HUES64 (cell line): ENCODE results near the gene NPTX1.

ENCODE experiments used
- H3K27ac ChIP-seq: 2 replicates; pipeline ENCODE4 v1.7.0; 2013; ENCODE audit warnings: low read depth, low read length, inconsistent platforms
- H3K27me3 ChIP-seq: 2 replicates; pipeline ENCODE4 v1.6.1; 2013; ENCODE audit warnings: mild to moderate bottlenecking, low read length; ENCODE audit not compliant: insufficient read depth
- H3K36me3 ChIP-seq: 2 replicates; pipeline ENCODE4 v1.6.1; 2013; ENCODE audit warnings: mild to moderate bottlenecking, low read length; ENCODE audit not compliant: insufficient read depth
- H3K4me1 ChIP-seq: 2 replicates; pipeline ENCODE4 v1.6.1; 2013; ENCODE audit warnings: mild to moderate bottlenecking, low read length, moderate library complexity; ENCODE audit not compliant: insufficient read depth
- H3K4me3 ChIP-seq: 2 replicates; pipeline ENCODE4 v1.5.1; 2013; ENCODE audit warnings: mild to moderate bottlenecking, low read length, moderate library complexity
- H3K9ac ChIP-seq: 2 replicates; pipeline ENCODE4 v1.6.1; 2013; ENCODE audit warnings: mild to moderate bottlenecking, low read depth, low read length
- H3K9me3 ChIP-seq: 2 replicates; pipeline ENCODE4 v1.6.1; 2013; ENCODE audit warnings: low read depth, low read length; ENCODE audit not compliant: insufficient read depth
- WGBS: fragments of 150-250, 120-280 bp; methylation state at CpG from one replicate; pipeline ENCODE4 v1.1.7; 2013; ENCODE audit warnings: missing lambda C conversion rate; 5-methylcytosine and 5-hydroxymethylcytosine counted together

NPTX1 gene

DNA sequence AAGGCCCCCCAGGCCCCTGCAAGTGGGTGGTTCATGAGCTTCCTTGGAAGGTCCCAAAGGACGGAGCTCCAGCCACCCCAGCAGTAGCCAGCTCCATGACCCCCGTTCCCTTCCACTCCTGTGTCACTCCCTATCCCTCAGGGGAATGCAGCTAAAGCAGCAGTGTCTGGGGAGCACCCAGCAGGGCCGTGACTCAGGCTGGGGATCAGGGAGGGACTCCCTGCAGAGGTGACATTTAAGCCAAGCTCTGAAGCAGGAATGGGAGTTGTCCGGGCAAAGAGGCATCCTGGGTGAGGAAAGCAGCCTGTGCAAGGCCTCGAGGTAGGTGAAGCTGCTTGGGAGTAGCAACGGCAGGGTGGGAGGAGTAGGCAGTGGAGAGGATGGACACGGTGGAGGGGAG, 11.1 kb upstream of the NPTX1 start:
- H3K9me3 ChIP-seq: no peaks in the 10 kb centered on the region
- H3K4me3 ChIP-seq: no peak overlapping the region
- H3K36me3 ChIP-seq: no peaks in the 10 kb centered on the region
- H3K4me1 ChIP-seq: no peaks in the 10 kb centered on the region
- 72% methylated on average over 7 of the region's 7 CpGs for WGBS
- H3K27ac ChIP-seq: no peak overlapping the region
- no peak overlapping the region for H3K9ac ChIP-seq
- H3K27me3 ChIP-seq: peaks cover 30% of the 10 kb centered on the region

DNA sequence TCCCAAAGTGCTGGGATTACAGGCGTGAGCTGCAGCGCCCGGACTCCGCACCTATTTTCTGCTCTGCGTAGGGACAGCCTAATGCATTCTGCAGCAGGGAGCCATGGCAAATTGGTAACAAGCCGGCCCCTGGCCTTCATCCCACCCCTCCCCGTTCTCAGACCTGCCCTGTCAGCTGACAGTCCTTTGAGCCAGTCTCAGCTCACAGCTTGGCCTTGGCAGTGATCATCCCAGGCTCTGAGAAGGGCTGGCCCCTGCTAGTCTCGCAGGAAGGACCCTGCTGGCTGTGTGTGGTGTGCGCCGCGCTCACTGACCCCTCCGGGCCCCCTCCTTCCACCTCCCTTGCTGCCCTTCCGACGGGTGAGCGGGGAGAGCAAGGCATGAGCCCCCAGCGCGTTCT, 10.3 kb upstream of the NPTX1 start:
- Histone ChIP-seq H3K27me3 (peaks cover 38% of the 10 kb centered on the region), H3K27ac (no peak overlapping the region), H3K9me3 (no peaks in the 10 kb centered on the region), H3K36me3 (no peaks in the 10 kb centered on the region), H3K4me1 (no peaks in the 10 kb centered on the region), H3K9ac (no peak overlapping the region), H3K4me3 (no peak overlapping the region)
- WGBS: 67% methylated on average over 17 of the region's 17 CpGs

- H3K9ac ChIP-seq: no peak overlapping the region
- H3K4me1 ChIP-seq: no peaks in the 10 kb centered on the region
- no peak overlapping the region for H3K4me3 ChIP-seq
- no peaks in the 10 kb centered on the region for H3K36me3 ChIP-seq
- H3K27ac ChIP-seq: no peak overlapping the region
- no peaks in the 10 kb centered on the region for H3K9me3 ChIP-seq
- H3K27me3 ChIP-seq: peaks cover 46% of the 10 kb centered on the region
- WGBS: 91% methylated on average over 10 of the region's 10 CpGs
Measured at GRCh38 chr17:80485846-80486245, 9.4 kb upstream of the NPTX1 start.

GRCh38 chr17:80482555-80483308, 6.3 kb upstream of the NPTX1 start:
- 73% methylated on average over 16 of the region's 16 CpGs for WGBS
- peaks cover 74% of the 10 kb centered on the region for H3K27me3 ChIP-seq
- no peak overlapping the region for H3K4me3 ChIP-seq
- no peaks in the 10 kb centered on the region for H3K9me3 ChIP-seq
- 0 out of 2 replicates have a peak, but pooled peaks cover 3% of the 10 kb centered on the region for H3K4me1 ChIP-seq
- no peaks in the 10 kb centered on the region for H3K36me3 ChIP-seq
- no peak overlapping the region for H3K27ac ChIP-seq
- H3K9ac ChIP-seq: no peak overlapping the region

DNA sequence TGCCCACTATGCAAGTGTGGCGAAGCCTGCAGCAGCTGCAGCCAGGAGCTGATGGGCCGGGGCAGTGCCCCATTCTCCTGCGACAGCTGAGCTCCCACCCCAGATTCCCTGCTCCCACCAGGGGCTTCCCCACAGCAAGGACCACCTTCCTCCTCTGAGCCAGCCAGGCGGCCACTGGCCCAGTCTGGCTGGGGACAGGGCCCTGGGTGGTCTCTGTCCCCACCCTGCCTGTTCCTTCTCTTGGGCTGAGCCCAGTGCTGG, 5.6 kb upstream of the NPTX1 start:
- WGBS: 87% methylated on average over 4 of the region's 4 CpGs
- no peak overlapping the region for H3K27ac ChIP-seq
- no peaks in the 10 kb centered on the region for H3K36me3 ChIP-seq
- H3K9ac ChIP-seq: no peak overlapping the region
- H3K4me1 ChIP-seq: 0 out of 2 replicates have a peak, but pooled peaks cover 3% of the 10 kb centered on the region
- H3K27me3 ChIP-seq: peaks cover 75% of the 10 kb centered on the region
- no peaks in the 10 kb centered on the region for H3K9me3 ChIP-seq
- H3K4me3 ChIP-seq: no peak overlapping the region

- WGBS: 49% methylated on average over 21 of the region's 21 CpGs
- Histone ChIP-seq H3K36me3 (no peaks in the 10 kb centered on the region), H3K27ac (no peak overlapping the region), H3K9ac (no peak overlapping the region), H3K27me3 (peaks cover 75% of the 10 kb centered on the region), H3K4me1 (0 out of 2 replicates have a peak, but pooled peaks cover 3% of the 10 kb centered on the region), H3K4me3 (no peak overlapping the region), H3K9me3 (no peaks in the 10 kb centered on the region)
Measured at GRCh38 chr17:80481284-80482057, 5.1 kb upstream of the NPTX1 start.

DNA sequence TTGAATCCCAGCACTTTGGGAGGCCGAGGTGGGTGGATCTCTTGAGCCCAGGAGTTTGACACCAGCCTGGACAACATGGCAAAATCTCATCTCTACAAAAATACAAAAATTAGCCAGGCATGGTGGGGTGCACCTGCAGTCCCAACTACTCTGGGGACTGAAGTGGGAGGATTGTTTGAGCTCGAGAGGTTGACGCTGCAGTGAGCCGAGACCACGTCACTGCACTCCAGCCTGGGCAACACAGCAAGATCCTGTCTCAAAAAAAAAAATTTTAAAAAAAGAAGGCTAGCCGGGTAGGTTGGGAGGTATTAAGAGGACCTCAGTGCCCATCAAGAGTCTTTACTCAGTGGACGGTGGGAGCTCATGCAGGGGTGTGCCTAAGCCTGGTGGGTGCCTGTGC, 3.8 kb upstream of the NPTX1 start:
- H3K36me3 ChIP-seq: no peaks in the 10 kb centered on the region
- no peak overlapping the region for H3K27ac ChIP-seq
- no peak overlapping the region for H3K9ac ChIP-seq
- H3K4me1 ChIP-seq: 0 out of 2 replicates have a peak, but pooled peaks cover 7% of the 10 kb centered on the region
- H3K27me3 ChIP-seq: peaks cover 87% of the 10 kb centered on the region
- WGBS: 93% methylated on average over 7 of the region's 7 CpGs
- H3K4me3 ChIP-seq: no peak overlapping the region
- no peaks in the 10 kb centered on the region for H3K9me3 ChIP-seq

DNA sequence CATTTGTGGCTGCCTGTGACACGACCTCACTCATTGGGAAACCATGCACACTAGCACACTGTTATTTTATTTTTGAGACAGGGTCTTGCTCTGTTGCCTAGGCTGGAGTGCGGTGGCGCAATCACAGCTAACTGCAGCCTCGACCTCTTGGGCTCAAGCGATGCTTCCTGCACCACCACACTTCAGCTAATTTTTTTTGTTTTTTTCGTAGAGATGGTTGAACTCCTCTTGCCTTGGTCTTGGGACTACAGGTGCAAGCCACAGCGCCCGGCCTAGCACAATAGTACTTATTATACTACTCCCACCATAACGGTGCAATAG, 2.8 kb upstream of the NPTX1 start:
- Histone ChIP-seq H3K4me1 (peaks cover 12% of the 10 kb centered on the region; the same call in 1 of the 2 replicates), H3K4me3 (no peak overlapping the region), H3K27ac (no peak overlapping the region), H3K36me3 (no peaks in the 10 kb centered on the region), H3K9ac (no peak overlapping the region), H3K27me3 (peaks cover 97% of the 10 kb centered on the region), H3K9me3 (no peaks in the 10 kb centered on the region)
- 68% methylated on average over 9 of the region's 9 CpGs for WGBS

- peak overlapping the region; percentile 44 for H3K4me3 ChIP-seq
- H3K27me3 ChIP-seq: peaks cover 100% of the 10 kb centered on the region
- no peaks in the 10 kb centered on the region for H3K36me3 ChIP-seq
- H3K9ac ChIP-seq: no peak overlapping the region; the same call in 1 of the 2 replicates
- WGBS: 11% methylated on average over 51 of the region's 51 CpGs
- H3K9me3 ChIP-seq: no peaks in the 10 kb centered on the region
- H3K4me1 ChIP-seq: peaks cover 12% of the 10 kb centered on the region; the same call in 1 of the 2 replicates
- no peak overlapping the region for H3K27ac ChIP-seq
Measured at GRCh38 chr17:80478487-80479245, 2.3 kb upstream of the NPTX1 start.

DNA sequence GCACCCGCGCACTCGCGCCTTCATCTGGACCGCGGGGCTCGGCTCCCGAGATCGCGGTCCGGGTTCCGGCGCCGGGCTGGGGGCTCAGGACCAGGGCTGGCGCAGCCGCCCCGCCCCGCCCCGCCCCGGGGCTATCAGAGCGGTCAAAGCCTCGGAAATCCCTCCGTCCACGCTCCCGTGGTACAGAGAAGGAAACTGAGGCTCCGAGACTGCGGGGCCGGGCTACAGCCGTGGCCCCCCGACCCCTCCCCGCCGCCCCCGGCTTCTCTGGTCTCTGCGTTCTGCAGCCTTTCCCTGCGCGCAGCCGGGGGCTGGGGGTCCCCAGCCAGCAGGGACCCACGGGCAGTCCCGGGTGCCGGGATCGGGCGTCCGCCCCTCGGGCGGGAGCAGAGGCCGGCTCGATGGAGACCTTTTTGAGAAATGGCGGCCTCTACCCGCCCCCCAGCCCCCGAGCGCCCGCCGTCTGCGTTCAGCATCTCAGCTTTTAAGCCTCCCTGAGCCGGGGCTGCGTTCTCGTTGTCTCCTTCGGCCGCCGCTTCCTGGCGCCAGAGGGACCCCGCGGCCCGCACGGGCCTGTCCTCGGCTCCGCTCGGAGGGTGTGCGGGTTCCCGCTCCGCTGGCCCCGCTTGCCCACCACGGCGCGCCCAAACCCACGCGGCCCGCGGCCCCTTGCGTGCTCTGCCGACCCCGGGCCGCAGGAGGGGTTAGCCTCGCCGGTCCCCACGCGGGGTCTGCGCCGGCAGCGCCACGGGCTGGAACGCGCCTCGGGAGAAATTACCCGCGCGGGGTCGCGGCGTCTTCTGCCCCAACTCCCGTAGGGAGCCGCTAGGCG, 1.5 kb upstream of the NPTX1 start:
- Histone ChIP-seq H3K4me3 (peak overlapping the region; percentile 44), H3K27ac (no peak overlapping the region), H3K4me1 (peaks cover 12% of the 10 kb centered on the region; the same call in 1 of the 2 replicates), H3K36me3 (no peaks in the 10 kb centered on the region), H3K9ac (no peak overlapping the region), H3K27me3 (peaks cover 100% of the 10 kb centered on the region), H3K9me3 (no peaks in the 10 kb centered on the region)
- WGBS: 5% methylated on average over 103 of the region's 103 CpGs
